Measurements from ENCODE around the gene IKZF4.
A peak's percentile ranks its signal among the peaks of the same experiment; 100 is the strongest.
"Not testable (repeated sequence)": the region's sequence is repeated elsewhere in the genome, so short reads cannot be mapped to it uniquely, and the experiment has no call there.

The IKZF4 gene

DNA sequence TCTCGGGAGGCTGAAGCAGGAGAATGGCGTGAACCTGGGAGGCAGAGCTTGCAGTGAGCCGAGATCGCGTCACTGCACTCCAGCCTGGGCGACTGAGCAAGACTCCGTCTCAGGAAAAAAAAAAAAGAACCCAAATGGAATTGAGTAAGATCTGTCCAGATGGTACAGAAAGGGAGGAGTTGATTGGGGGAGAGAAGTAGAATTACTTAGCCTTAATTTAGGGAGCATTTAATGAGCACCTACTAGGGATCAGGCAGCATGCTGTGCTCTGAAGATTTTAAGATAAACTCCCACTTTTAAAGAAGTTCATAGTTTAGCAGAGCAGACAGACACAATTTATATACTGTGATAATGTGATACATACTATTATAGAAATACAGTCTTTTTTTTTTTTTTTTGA, 42.5 kb upstream of the IKZF4 start:
- H3K27me3 ChIP-seq (ENCODE audit: insufficient read depth, low read length): no peaks in the 10 kb centered on the region
- no peak overlapping the region for H3K4me3 ChIP-seq (ENCODE audit: low read depth, low read length, poor library complexity, severe bottlenecking)
- no peaks in the 10 kb centered on the region for H3K9me2 ChIP-seq (ENCODE audit: low read depth, low read length)
- no peaks in the 10 kb centered on the region for H3F3A ChIP-seq (ENCODE audit: insufficient read depth, low read length)
- H3K4me2 ChIP-seq (ENCODE audit: low read length): no peak overlapping the region
- H3K27ac ChIP-seq (ENCODE audit: low read depth, low read length, poor library complexity, severe bottlenecking): no peak overlapping the region
- H3K79me2 ChIP-seq (ENCODE audit: insufficient read depth, low read length): peaks cover 12% of the 10 kb centered on the region
- peaks cover 27% of the 10 kb centered on the region for H3K4me1 ChIP-seq (ENCODE audit: insufficient read depth, low read length, severe bottlenecking)
- TF ChIP-seq EZH2 (IDR thresholded peaks at IDR 0.05; ENCODE audit: borderline replicate concordance, low read length): no peak
- TF ChIP-seq, protein P1, sequence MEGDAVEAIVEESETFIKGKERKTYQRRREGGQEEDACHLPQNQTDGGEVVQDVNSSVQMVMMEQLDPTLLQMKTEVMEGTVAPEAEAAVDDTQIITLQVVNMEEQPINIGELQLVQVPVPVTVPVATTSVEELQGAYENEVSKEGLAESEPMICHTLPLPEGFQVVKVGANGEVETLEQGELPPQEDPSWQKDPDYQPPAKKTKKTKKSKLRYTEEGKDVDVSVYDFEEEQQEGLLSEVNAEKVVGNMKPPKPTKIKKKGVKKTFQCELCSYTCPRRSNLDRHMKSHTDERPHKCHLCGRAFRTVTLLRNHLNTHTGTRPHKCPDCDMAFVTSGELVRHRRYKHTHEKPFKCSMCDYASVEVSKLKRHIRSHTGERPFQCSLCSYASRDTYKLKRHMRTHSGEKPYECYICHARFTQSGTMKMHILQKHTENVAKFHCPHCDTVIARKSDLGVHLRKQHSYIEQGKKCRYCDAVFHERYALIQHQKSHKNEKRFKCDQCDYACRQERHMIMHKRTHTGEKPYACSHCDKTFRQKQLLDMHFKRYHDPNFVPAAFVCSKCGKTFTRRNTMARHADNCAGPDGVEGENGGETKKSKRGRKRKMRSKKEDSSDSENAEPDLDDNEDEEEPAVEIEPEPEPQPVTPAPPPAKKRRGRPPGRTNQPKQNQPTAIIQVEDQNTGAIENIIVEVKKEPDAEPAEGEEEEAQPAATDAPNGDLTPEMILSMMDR (IDR thresholded peaks at IDR 0.05; ENCODE audit: low read length): no peak
- H3K9me3 ChIP-seq (ENCODE audit: low read length): no peaks in the 10 kb centered on the region
- H3K36me3 ChIP-seq (ENCODE audit: insufficient read depth, low read length): peaks cover 23% of the 10 kb centered on the region; the same call in 1 of the 2 replicates
- no peak overlapping the region for H3K9ac ChIP-seq (ENCODE audit: low read length)
- no peak overlapping the region for H2AFZ ChIP-seq (ENCODE audit: low read length)
- H4K20me1 ChIP-seq (ENCODE audit: insufficient read depth, low read length): no peaks in the 10 kb centered on the region

DNA sequence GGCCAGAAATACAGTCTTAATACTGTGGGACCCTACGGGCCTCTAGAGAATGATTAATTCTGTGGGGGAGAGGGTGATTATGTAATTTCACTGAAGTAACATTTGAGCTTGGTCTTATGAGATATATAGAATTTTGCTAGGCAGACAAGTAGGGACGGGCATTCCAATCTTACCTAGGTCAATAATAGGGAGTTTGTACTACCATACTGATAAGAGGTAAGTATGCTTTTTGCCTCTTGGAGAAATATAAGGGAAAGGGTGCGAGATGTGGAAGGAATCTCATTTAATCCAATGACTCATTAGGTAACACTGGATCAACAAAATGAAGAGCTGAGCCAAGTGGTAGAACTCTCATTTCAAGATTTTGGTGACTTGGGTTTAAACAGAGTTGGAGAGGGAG, 41.8 kb upstream of the IKZF4 start:
- no peak overlapping the region for H3K27ac ChIP-seq (ENCODE audit: low read depth, low read length, poor library complexity, severe bottlenecking)
- no peaks in the 10 kb centered on the region for H3K9me3 ChIP-seq (ENCODE audit: low read length)
- H3K36me3 ChIP-seq (ENCODE audit: insufficient read depth, low read length): peaks cover 23% of the 10 kb centered on the region; the same call in 1 of the 2 replicates
- no peak overlapping the region for H3K4me2 ChIP-seq (ENCODE audit: low read length)
- H2AFZ ChIP-seq (ENCODE audit: low read length): no peak overlapping the region
- H3K9ac ChIP-seq (ENCODE audit: low read length): no peak overlapping the region
- no peaks in the 10 kb centered on the region for H3K27me3 ChIP-seq (ENCODE audit: insufficient read depth, low read length)
- H3K4me3 ChIP-seq (ENCODE audit: low read depth, low read length, poor library complexity, severe bottlenecking): no peak overlapping the region
- no peaks in the 10 kb centered on the region for H3F3A ChIP-seq (ENCODE audit: insufficient read depth, low read length)
- no peaks in the 10 kb centered on the region for H3K9me2 ChIP-seq (ENCODE audit: low read depth, low read length)
- H3K4me1 ChIP-seq (ENCODE audit: insufficient read depth, low read length, severe bottlenecking): peaks cover 34% of the 10 kb centered on the region
- no peak for TF ChIP-seq EZH2 (IDR thresholded peaks at IDR 0.05; ENCODE audit: borderline replicate concordance, low read length)
- TF ChIP-seq, protein P1 (IDR thresholded peaks at IDR 0.05; ENCODE audit: low read length): no peak
- H4K20me1 ChIP-seq (ENCODE audit: insufficient read depth, low read length): no peaks in the 10 kb centered on the region
- H3K79me2 ChIP-seq (ENCODE audit: insufficient read depth, low read length): peaks cover 12% of the 10 kb centered on the region

DNA sequence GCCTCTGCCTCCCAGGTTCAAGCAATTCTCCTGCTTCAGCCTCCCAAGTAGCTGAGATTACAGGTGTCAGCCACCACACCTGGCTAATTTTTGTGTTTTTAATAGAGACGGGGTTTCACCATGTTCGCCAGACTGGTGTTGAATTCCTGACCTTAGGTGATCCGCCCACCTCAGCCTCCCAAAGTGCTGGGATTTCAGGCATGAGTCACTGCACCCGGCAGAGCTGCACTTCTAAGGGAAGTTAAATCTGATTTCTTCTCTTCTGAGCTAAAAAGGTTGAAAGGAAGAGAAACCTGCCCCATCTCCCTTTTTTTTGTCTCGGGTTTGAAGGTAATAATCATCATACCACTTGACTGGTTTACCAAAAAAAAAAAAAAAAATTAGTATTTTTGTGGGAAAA, 39.0 kb upstream of the IKZF4 start:
- not testable (repeated sequence) for H3K79me2 ChIP-seq (ENCODE audit: insufficient read depth, low read length); H2AFZ ChIP-seq (ENCODE audit: low read length); H3K9me3 ChIP-seq (ENCODE audit: low read length); H3K27me3 ChIP-seq (ENCODE audit: insufficient read depth, low read length); H4K20me1 ChIP-seq (ENCODE audit: insufficient read depth, low read length); H3K4me3 ChIP-seq (ENCODE audit: low read depth, low read length, poor library complexity, severe bottlenecking); H3K4me2 ChIP-seq (ENCODE audit: low read length); H3K9me2 ChIP-seq (ENCODE audit: low read depth, low read length); H3F3A ChIP-seq (ENCODE audit: insufficient read depth, low read length); H3K9ac ChIP-seq (ENCODE audit: low read length); H3K27ac ChIP-seq (ENCODE audit: low read depth, low read length, poor library complexity, severe bottlenecking)
- peaks cover 32% of the 10 kb centered on the region; the same call in 1 of the 2 replicates for H3K36me3 ChIP-seq (ENCODE audit: insufficient read depth, low read length)
- H3K4me1 ChIP-seq (ENCODE audit: insufficient read depth, low read length, severe bottlenecking): peaks cover 25% of the 10 kb centered on the region

DNA sequence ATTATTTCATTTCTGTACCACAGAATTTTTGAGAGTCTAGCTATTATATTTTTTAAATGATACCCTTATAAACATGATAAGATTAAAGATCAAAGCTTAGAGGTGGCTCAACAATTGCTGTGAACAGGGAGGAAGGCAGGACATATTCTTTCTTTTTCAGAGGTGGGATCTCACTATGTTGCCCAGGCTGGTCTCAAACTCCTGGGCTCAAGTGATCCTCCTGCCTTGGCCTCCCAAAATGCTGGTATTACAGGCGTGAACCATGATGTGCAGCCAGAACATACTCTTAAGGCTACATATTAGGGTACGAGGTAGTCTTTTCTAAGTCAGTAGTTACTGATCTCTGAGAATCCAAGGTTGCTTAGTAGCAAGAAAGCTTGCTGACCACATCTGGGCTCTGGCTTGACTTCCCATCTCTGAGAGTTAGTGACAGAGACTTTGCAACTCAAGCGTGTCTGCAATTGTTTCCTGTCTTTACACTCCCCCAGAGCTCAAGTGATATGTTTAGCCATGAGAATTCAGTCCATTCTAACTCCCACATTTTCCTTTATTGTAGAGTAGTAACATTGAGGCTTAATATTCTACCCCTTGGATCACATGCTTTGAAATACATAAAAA, 38.4 kb upstream of the IKZF4 start:
- no peak for TF ChIP-seq EZH2 (IDR thresholded peaks at IDR 0.05; ENCODE audit: borderline replicate concordance, low read length)
- TF ChIP-seq, protein P1 (IDR thresholded peaks at IDR 0.05; ENCODE audit: low read length): no peak
- Histone ChIP-seq H3K9me2 (ENCODE audit: low read depth, low read length) (no peaks in the 10 kb centered on the region), H3K79me2 (ENCODE audit: insufficient read depth, low read length) (no peaks in the 10 kb centered on the region), H3K36me3 (ENCODE audit: insufficient read depth, low read length) (peaks cover 37% of the 10 kb centered on the region), H3K27me3 (ENCODE audit: insufficient read depth, low read length) (no peaks in the 10 kb centered on the region), H3K9me3 (ENCODE audit: low read length) (no peaks in the 10 kb centered on the region), H3K4me2 (ENCODE audit: low read length) (peak overlapping the region; percentile 10; the same call in 1 of the 2 replicates), H3K9ac (ENCODE audit: low read length) (no peak overlapping the region), H3K27ac (ENCODE audit: low read depth, low read length, poor library complexity, severe bottlenecking) (peak overlapping the region; percentile 67), H2AFZ (ENCODE audit: low read length) (no peak overlapping the region), H3F3A (ENCODE audit: insufficient read depth, low read length) (no peaks in the 10 kb centered on the region), H3K4me3 (ENCODE audit: low read depth, low read length, poor library complexity, severe bottlenecking) (no peak overlapping the region), H3K4me1 (ENCODE audit: insufficient read depth, low read length, severe bottlenecking) (peaks cover 25% of the 10 kb centered on the region), H4K20me1 (ENCODE audit: insufficient read depth, low read length) (no peaks in the 10 kb centered on the region)
